Hepatocyte (in vitro differentiated cells): ENCODE measurements around the gene RNF149.

Experiments used
- EZH2phosphoT487 ChIP-seq: fragments of 200-600 bp; sonication (generic); IDR thresholded peaks from one replicate; pipeline ENCODE4 v1.6.1; 2018; ENCODE audit warnings: antibody characterized with exemption, mild to moderate bottlenecking, low read depth, moderate library complexity; ENCODE audit not compliant: unreplicated experiment, severe bottlenecking
- TF ChIP-seq, protein P1 (sequence below): fragments of 200-600 bp; sonication (generic); IDR thresholded peaks from 2 replicates; pipeline ENCODE4 v1.5.1; 2016; ENCODE audit warnings: antibody characterized with exemption, mild to moderate bottlenecking; ENCODE audit not compliant: poor library complexity

DNA sequence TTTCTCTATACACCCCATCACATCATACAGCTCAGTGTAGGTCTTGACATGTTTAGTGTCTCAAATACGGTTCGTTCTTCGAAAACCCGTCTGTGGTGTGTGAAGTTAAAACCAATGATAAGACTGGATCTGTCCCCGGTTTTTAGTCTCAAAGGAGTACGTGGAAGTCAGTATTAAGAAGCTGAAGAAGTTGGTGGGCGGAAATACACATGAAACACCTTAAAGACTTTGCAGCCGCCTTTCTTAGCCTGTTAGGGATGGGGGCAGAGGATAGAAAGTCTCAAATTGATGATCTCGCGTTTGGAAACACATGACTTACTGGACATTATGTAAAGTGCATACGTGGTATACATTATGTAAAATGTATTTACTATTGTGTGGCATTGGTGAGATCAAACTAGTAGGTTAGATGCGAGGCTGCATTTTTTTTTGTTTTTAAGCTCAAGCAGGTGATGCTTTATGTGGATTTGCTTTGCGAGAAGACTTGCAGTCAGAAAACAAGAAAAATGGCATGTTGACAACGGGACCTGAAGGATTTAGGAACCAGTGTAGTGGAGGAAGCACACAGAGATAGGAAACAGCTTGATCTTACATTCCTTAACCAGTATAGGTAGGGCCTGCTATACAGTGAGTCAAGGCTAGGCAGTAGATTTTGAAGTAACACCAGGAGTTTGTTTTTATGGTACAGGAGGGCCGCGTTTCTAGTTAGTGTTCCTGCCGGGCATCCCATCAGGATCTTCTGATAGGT lies 54.6 kb downstream of the RNF149 start:
- TF ChIP-seq, protein P1, sequence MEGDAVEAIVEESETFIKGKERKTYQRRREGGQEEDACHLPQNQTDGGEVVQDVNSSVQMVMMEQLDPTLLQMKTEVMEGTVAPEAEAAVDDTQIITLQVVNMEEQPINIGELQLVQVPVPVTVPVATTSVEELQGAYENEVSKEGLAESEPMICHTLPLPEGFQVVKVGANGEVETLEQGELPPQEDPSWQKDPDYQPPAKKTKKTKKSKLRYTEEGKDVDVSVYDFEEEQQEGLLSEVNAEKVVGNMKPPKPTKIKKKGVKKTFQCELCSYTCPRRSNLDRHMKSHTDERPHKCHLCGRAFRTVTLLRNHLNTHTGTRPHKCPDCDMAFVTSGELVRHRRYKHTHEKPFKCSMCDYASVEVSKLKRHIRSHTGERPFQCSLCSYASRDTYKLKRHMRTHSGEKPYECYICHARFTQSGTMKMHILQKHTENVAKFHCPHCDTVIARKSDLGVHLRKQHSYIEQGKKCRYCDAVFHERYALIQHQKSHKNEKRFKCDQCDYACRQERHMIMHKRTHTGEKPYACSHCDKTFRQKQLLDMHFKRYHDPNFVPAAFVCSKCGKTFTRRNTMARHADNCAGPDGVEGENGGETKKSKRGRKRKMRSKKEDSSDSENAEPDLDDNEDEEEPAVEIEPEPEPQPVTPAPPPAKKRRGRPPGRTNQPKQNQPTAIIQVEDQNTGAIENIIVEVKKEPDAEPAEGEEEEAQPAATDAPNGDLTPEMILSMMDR: no peak
- TF ChIP-seq EZH2phosphoT487: no peak
